ENCODE data around the gene GALNT4.
A peak's percentile ranks its signal among the peaks of the same experiment; 100 is the strongest.

GALNT4 gene

DNA sequence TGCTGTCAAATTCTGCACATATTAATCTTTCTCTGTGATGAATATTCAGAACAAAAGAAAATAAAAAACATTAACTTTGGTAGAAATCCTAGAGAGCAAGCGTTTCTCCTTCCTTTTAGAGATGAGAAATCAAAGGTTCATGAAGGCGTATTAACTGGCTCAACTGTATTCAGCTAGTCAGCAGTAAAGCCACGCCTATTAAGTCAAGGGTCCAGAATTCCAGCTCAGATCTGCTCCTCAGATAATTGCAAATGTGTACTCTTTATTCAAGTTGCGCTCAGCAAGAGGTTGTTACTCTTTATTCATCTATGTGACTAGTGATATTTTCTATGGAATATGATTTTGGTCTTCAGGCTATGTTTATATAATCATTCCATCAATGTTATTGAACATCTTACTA, 14.3 kb upstream of the GALNT4 start:
- DNase-seq (ENCODE audit: insufficient read length, low spot score) (no peak), FAIRE-seq (no peak)
- no peak for TF ChIP-seq PAX5 (IDR thresholded peaks at IDR 0.05; ENCODE audit: insufficient read depth, low read length, severe bottlenecking)
- TF ChIP-seq TAF1 (IDR thresholded peaks at IDR 0.05; ENCODE audit: low read depth, low read length): no peak
- TF ChIP-seq POLR2AphosphoS5 (IDR thresholded peaks at IDR 0.05; ENCODE audit: low read depth, low read length): no peak
- no peak for TF ChIP-seq POLR2A (IDR thresholded peaks at IDR 0.05; ENCODE audit: low read depth, low read length)
- no peak for TF ChIP-seq SPI1 (IDR thresholded peaks at IDR 0.05; ENCODE audit: low read depth, low read length)
- TF ChIP-seq POU2F2 (IDR thresholded peaks at IDR 0.05; ENCODE audit: low read depth, low read length): no peak

GRCh38 chr12:89537389-89537788, 12.8 kb upstream of the GALNT4 start:
- DNase-seq (ENCODE audit: insufficient read length, low spot score): no peak
- no peak for TF ChIP-seq PAX5 (IDR thresholded peaks at IDR 0.05; ENCODE audit: insufficient read depth, low read length, severe bottlenecking)
- no peak for TF ChIP-seq POLR2A (IDR thresholded peaks at IDR 0.05; ENCODE audit: low read depth, low read length)
- no peak for TF ChIP-seq POLR2AphosphoS5 (IDR thresholded peaks at IDR 0.05; ENCODE audit: low read depth, low read length)
- FAIRE-seq: no peak

- DNase-seq (ENCODE audit: insufficient read length, low spot score) (peak; percentile 16), FAIRE-seq (no peak)
- TF ChIP-seq SPI1 (IDR thresholded peaks at IDR 0.05; ENCODE audit: low read depth, low read length) (0 out of 2 replicates have a peak, but pooled peaks have one; percentile 1), POLR2AphosphoS5 (IDR thresholded peaks at IDR 0.05; ENCODE audit: low read depth, low read length) (no peak)
Observed at GRCh38 chr12:89529738-89530137, 5.1 kb upstream of the GALNT4 start.

DNA sequence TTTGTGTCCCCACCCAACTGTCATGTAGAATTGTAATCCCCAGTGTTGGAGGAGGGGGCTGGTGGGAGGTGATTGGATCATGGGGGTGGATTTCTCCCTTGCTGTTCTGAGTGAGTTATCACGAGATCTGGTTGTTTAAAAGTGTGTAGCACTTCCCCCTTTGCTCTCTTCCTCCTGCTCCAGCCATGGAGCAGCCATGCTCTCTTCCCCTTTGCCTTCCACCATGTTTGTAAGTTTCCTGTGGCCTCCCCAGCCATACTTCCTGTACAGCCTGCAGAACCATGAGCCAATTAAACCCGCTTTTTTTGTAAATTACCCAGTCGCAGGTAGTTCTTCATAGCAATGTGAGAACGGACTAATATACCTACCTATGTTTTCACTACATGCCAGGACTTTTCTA, 3.8 kb upstream of the GALNT4 start:
- FAIRE-seq (no peak), DNase-seq (ENCODE audit: insufficient read length, low spot score) (no peak)
- TF ChIP-seq POU2F2 (IDR thresholded peaks at IDR 0.05; ENCODE audit: low read depth, low read length) (no peak), SPI1 (IDR thresholded peaks at IDR 0.05; ENCODE audit: low read depth, low read length) (0 out of 2 replicates have a peak, but pooled peaks have one; percentile 3)

DNA sequence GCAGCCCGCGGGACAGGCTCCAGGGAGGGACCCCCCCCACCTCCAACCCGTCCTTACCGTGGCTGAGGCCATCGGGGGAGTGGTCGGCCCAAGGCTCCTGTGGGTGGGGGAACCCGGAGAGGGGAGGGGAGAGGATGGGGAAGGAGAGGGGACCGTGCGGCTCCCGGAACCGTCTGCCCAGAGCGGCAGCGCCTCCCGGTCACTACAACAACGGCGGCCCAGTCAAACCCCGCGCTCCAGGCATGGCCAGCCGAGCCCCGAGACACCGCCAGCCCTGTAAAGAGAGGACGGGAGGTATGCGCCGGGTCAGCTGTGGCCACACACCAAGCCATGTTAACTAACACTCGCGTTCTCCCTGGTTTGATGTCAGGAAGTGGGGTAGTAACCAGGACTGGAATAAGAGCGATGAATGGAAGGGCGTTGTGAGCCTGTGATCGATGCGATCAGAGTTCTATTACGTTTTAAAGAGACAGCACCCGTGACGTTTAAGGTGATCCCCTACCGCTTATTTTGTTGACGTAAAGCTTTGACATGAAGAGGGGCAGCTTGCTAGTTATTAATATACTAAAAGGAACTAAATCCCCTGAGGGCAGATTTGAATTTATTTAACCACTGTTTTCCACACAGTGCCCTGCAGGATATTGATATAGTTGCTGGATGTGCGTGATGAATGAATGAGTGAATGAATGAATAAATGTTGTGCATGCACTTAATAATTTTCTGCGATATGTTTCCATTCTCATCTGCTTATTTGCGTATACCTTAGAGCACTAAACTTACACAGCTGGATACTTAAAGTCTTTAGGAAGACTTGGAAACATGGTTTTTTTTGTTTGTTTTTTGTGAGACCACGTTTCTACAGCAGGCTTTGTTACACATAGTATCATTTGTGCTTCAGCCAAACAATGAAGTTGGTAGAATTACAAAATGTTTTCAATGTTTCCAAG, 1.5 kb upstream of the GALNT4 start, which contains the start of gene POC1B:
TSS of gene POC1B (minus strand) at position 224 of the 947 bp plus-strand sequence. CDS start at position 72, 152 bp downstream.
- DNase-seq (ENCODE audit: insufficient read length, low spot score) (peak; percentile 67), FAIRE-seq (peak; percentile 94)
- TF ChIP-seq TAF1 (IDR thresholded peaks at IDR 0.05; ENCODE audit: low read depth, low read length) (no peak), POU2F2 (IDR thresholded peaks at IDR 0.05; ENCODE audit: low read depth, low read length) (peak; percentile 39)

- no peak for TF ChIP-seq SPI1 (IDR thresholded peaks at IDR 0.05; ENCODE audit: low read depth, low read length)
- TF ChIP-seq TAF1 (IDR thresholded peaks at IDR 0.05; ENCODE audit: low read depth, low read length): no peak
- no peak for TF ChIP-seq PAX5 (IDR thresholded peaks at IDR 0.05; ENCODE audit: insufficient read depth, low read length, severe bottlenecking)
- TF ChIP-seq POLR2AphosphoS5 (IDR thresholded peaks at IDR 0.05; ENCODE audit: low read depth, low read length): no peak
- no peak for TF ChIP-seq POLR2A (IDR thresholded peaks at IDR 0.05; ENCODE audit: low read depth, low read length)
- no peak for TF ChIP-seq POU2F2 (IDR thresholded peaks at IDR 0.05; ENCODE audit: low read depth, low read length)
- no peak for FAIRE-seq
- peak; percentile 25 for DNase-seq (ENCODE audit: insufficient read length, low spot score)
Observed at GRCh38 chr12:89525305-89525823, 768 bp upstream of the GALNT4 start.

- FAIRE-seq (no peak), DNase-seq (ENCODE audit: insufficient read length, low spot score) (no peak)
- TF ChIP-seq PAX5 (IDR thresholded peaks at IDR 0.05; ENCODE audit: insufficient read depth, low read length, severe bottlenecking): no peak
- TF ChIP-seq SPI1 (IDR thresholded peaks at IDR 0.05; ENCODE audit: low read depth, low read length): no peak
- no peak for TF ChIP-seq TAF1 (IDR thresholded peaks at IDR 0.05; ENCODE audit: low read depth, low read length)
- no peak for TF ChIP-seq POLR2A (IDR thresholded peaks at IDR 0.05; ENCODE audit: low read depth, low read length)
- no peak for TF ChIP-seq POLR2AphosphoS5 (IDR thresholded peaks at IDR 0.05; ENCODE audit: low read depth, low read length)
- TF ChIP-seq POU2F2 (IDR thresholded peaks at IDR 0.05; ENCODE audit: low read depth, low read length): no peak
Observed at GRCh38 chr12:89523843-89524540, 604 bp downstream of the GALNT4 start.

GRCh38 chr12:89523393-89523792, 1.2 kb downstream of the GALNT4 start:
- FAIRE-seq: no peak

GRCh38 chr12:89521364-89522223, 3.0 kb downstream of the GALNT4 start:
- DNase-seq (ENCODE audit: insufficient read length, low spot score) (no peak), FAIRE-seq (no peak)
- TF ChIP-seq SPI1 (IDR thresholded peaks at IDR 0.05; ENCODE audit: low read depth, low read length) (no peak), POLR2AphosphoS5 (IDR thresholded peaks at IDR 0.05; ENCODE audit: low read depth, low read length) (no peak), POLR2A (IDR thresholded peaks at IDR 0.05; ENCODE audit: low read depth, low read length) (no peak), TAF1 (IDR thresholded peaks at IDR 0.05; ENCODE audit: low read depth, low read length) (no peak), PAX5 (IDR thresholded peaks at IDR 0.05; ENCODE audit: insufficient read depth, low read length, severe bottlenecking) (no peak), POU2F2 (IDR thresholded peaks at IDR 0.05; ENCODE audit: low read depth, low read length) (no peak)

More at GRCh38 chr12:89523393-89523792, 1.2 kb downstream of the GALNT4 start:
- TF ChIP-seq POLR2AphosphoS5 (IDR thresholded peaks at IDR 0.05; ENCODE audit: low read depth, low read length) (no peak), POU2F2 (IDR thresholded peaks at IDR 0.05; ENCODE audit: low read depth, low read length) (no peak), PAX5 (IDR thresholded peaks at IDR 0.05; ENCODE audit: insufficient read depth, low read length, severe bottlenecking) (no peak), SPI1 (IDR thresholded peaks at IDR 0.05; ENCODE audit: low read depth, low read length) (no peak), TAF1 (IDR thresholded peaks at IDR 0.05; ENCODE audit: low read depth, low read length) (no peak), POLR2A (IDR thresholded peaks at IDR 0.05; ENCODE audit: low read depth, low read length) (no peak)
- DNase-seq (ENCODE audit: insufficient read length, low spot score): no peak
